ENCODE measurements around the gene SCLY.

Gene SCLY

GRCh38 chr2:238148981-238149380, 88.2 kb downstream of the SCLY start:
- Histone ChIP-seq H3K9me3 (ENCODE audit: control insufficient read depth, insufficient read depth, low read length) (no peaks in the 10 kb centered on the region), H3K27ac (ENCODE audit: low read length) (no peak overlapping the region), H3K4me3 (ENCODE audit: low read length) (no peak overlapping the region), H3K27me3 (ENCODE audit: control insufficient read depth, insufficient read depth, low read length) (no peaks in the 10 kb centered on the region), H3K4me1 (ENCODE audit: control insufficient read depth, insufficient read depth, low read length) (peaks cover 4% of the 10 kb centered on the region), H3K36me3 (ENCODE audit: control insufficient read depth, insufficient read depth, low read length) (no peaks in the 10 kb centered on the region)
- WGBS (ENCODE audit: insufficient coverage, insufficient read length), result no CpG with 5 or more reads among the region's 15 CpGs
- no peak for DNase-seq (ENCODE audit: low read depth, low spot score)
